DMS53 treated with DMSO at 0.1 percent for 48 hours (cell line): ENCODE measurements around the gene SPIRE2.
"Not testable (repeated sequence)": the region's sequence is repeated elsewhere in the genome, so short reads cannot be mapped to it uniquely, and the experiment has no call there.

Experiments
- DNase-seq: peaks from one replicate; lab custom pipeline; 2025; ENCODE audit not compliant: unreplicated experiment; lab: John Stamatoyannopoulos, UW

The SPIRE2 gene

GRCh38 chr16:89808475-89808874 lies 19.8 kb upstream of the SPIRE2 start:
- no peak for DNase-seq

- DNase-seq = peak; percentile 25
These were observed 17.0 kb upstream of the SPIRE2 start for GRCh38 chr16:89811321-89811720.

- peak; percentile 1 for DNase-seq
These were observed 12.5 kb upstream of the SPIRE2 start for GRCh38 chr16:89815639-89816348.

GRCh38 chr16:89818851-89819403 lies 9.3 kb upstream of the SPIRE2 start:
- not testable (repeated sequence) for DNase-seq

GRCh38 chr16:89819448-89819847 lies 8.8 kb upstream of the SPIRE2 start:
- not testable (repeated sequence) for DNase-seq

GRCh38 chr16:89821438-89822187 lies 6.7 kb upstream of the SPIRE2 start:
- DNase-seq = no peak

- DNase-seq = peak; percentile 26
These were observed 5.8 kb upstream of the SPIRE2 start for GRCh38 chr16:89822188-89823086.

GRCh38 chr16:89823087-89823823 lies 5.0 kb upstream of the SPIRE2 start:
- peak; percentile 41 for DNase-seq

- not testable (repeated sequence) for DNase-seq
These were observed 4.5 kb upstream of the SPIRE2 start for GRCh38 chr16:89823824-89824148.

- DNase-seq = no peak
These were observed 1.5 kb upstream of the SPIRE2 start for GRCh38 chr16:89826531-89827382.

GRCh38 chr16:89827383-89828198 lies 684 bp upstream of the SPIRE2 start:
- peak; percentile 42 for DNase-seq

- peak; percentile 10 for DNase-seq
These were observed 775 bp downstream of the SPIRE2 start for GRCh38 chr16:89828870-89829629.

- peak; percentile 36 for DNase-seq
These were observed 1.6 kb downstream of the SPIRE2 start for GRCh38 chr16:89829630-89830437.

- no peak for DNase-seq
These were observed 3.6 kb downstream of the SPIRE2 start for GRCh38 chr16:89831810-89832328.

GRCh38 chr16:89833664-89834363 lies 5.5 kb downstream of the SPIRE2 start:
- DNase-seq = not testable (repeated sequence)

- not testable (repeated sequence) for DNase-seq
These were observed 6.6 kb downstream of the SPIRE2 start for GRCh38 chr16:89834813-89835363.
